Daoy (cell line): ENCODE results near the gene XPNPEP2. TPM values are rescaled to one million over a fixed set of nuclear protein-coding genes. Genes with fewer than 3 reads are reported as not detected.

Experiments used
- DNase-seq: peaks from one replicate; pipeline ENCODE4 v3.0.0-alpha.2; 2015; ENCODE audit warnings: low read depth
- total RNA-seq: library from RNA; depleted of rRNA; stranded (reverse); fragments of >200 nt; shearing (Covaris generic); gene quantifications from 2 replicates; pipeline ENCODE4 v1.2.3, GENCODE V29; 2014; rRNA removed

XPNPEP2 gene
- total RNA-seq: not detected in 2 replicates

- no peak for DNase-seq
These were observed at the start of gene XPNPEP2 for GRCh38 chrX:129738466-129739308. XPNPEP2 (plus strand) TSS chrX:129738979; CDS start chrX:129739214, 235 bp downstream.

- no peak for DNase-seq
These were observed 49.0 kb upstream of the XPNPEP2 start for GRCh38 chrX:129689796-129690195.

- DNase-seq: no peak
These were observed 48.3 kb upstream of the XPNPEP2 start for GRCh38 chrX:129690435-129690834.

- DNase-seq: no peak
These were observed 45.4 kb upstream of the XPNPEP2 start for GRCh38 chrX:129693354-129693753.

- DNase-seq: no peak
These were observed 44.0 kb upstream of the XPNPEP2 start for GRCh38 chrX:129694805-129695204.

- no peak for DNase-seq
These were observed 43.2 kb upstream of the XPNPEP2 start for GRCh38 chrX:129695535-129695934.

- no peak for DNase-seq
These were observed 42.8 kb upstream of the XPNPEP2 start for GRCh38 chrX:129695937-129696336.

GRCh38 chrX:129696463-129697155 is 42.2 kb upstream of the XPNPEP2 start:
- DNase-seq: no peak

- DNase-seq: no peak
These were observed 41.5 kb upstream of the XPNPEP2 start for GRCh38 chrX:129697204-129697829.

GRCh38 chrX:129698150-129698549 is 40.6 kb upstream of the XPNPEP2 start:
- DNase-seq: no peak

- no peak for DNase-seq
These were observed 38.2 kb upstream of the XPNPEP2 start for GRCh38 chrX:129700536-129700935.

- DNase-seq: peak; percentile 18
These were observed 37.1 kb upstream of the XPNPEP2 start for GRCh38 chrX:129701624-129702069.

- no peak for DNase-seq
These were observed 34.3 kb upstream of the XPNPEP2 start for GRCh38 chrX:129704491-129704890.

- no peak for DNase-seq
These were observed 33.3 kb upstream of the XPNPEP2 start for GRCh38 chrX:129705377-129705925.

- no peak for DNase-seq
These were observed 32.8 kb upstream of the XPNPEP2 start for GRCh38 chrX:129705988-129706387.

- peak; percentile 36 for DNase-seq
These were observed 32.2 kb upstream of the XPNPEP2 start for GRCh38 chrX:129706400-129707072.

- no peak for DNase-seq
These were observed 24.2 kb upstream of the XPNPEP2 start for GRCh38 chrX:129714581-129714980.

GRCh38 chrX:129716507-129716906 is 22.3 kb upstream of the XPNPEP2 start:
- DNase-seq: no peak

GRCh38 chrX:129717892-129718291 is 20.9 kb upstream of the XPNPEP2 start:
- DNase-seq: peak; percentile 54

GRCh38 chrX:129718676-129719075 is 20.1 kb upstream of the XPNPEP2 start:
- no peak for DNase-seq

GRCh38 chrX:129719268-129719667 is 19.5 kb upstream of the XPNPEP2 start:
- no peak for DNase-seq
